ENCODE results near the gene SH3YL1.

DNA sequence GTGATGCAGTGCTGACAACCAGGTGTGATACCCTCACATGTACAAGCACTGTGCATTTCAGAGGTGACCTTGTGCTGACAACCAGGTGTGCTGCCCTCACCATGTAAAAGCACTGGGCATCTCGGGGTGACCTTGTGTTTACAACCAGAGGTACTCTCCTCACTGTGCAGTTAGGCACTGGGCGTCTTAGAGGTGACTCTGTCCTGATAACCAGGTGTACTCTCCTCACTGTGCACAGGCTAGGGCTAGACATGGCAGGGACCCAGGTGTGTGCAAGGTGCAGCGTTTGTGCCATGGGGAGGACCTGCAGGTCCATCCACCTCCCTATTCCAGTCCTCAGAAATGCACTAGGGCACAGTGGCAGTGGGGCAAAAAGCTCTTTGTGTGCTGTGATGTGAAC lies 32.5 kb upstream of the SH3YL1 start:
- TF ChIP-seq POLR2A (IDR thresholded peaks at IDR 0.05): no peak
- TF ChIP-seq, protein P1, sequence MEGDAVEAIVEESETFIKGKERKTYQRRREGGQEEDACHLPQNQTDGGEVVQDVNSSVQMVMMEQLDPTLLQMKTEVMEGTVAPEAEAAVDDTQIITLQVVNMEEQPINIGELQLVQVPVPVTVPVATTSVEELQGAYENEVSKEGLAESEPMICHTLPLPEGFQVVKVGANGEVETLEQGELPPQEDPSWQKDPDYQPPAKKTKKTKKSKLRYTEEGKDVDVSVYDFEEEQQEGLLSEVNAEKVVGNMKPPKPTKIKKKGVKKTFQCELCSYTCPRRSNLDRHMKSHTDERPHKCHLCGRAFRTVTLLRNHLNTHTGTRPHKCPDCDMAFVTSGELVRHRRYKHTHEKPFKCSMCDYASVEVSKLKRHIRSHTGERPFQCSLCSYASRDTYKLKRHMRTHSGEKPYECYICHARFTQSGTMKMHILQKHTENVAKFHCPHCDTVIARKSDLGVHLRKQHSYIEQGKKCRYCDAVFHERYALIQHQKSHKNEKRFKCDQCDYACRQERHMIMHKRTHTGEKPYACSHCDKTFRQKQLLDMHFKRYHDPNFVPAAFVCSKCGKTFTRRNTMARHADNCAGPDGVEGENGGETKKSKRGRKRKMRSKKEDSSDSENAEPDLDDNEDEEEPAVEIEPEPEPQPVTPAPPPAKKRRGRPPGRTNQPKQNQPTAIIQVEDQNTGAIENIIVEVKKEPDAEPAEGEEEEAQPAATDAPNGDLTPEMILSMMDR (IDR thresholded peaks at IDR 0.05): no peak
- no peak for TF ChIP-seq POLR2AphosphoS5 (IDR thresholded peaks at IDR 0.05)
- no peak for TF ChIP-seq EP300 (IDR thresholded peaks at IDR 0.05; ENCODE audit: low read depth)
